HG03439 (cell line): ENCODE measurements around the gene INF2.
"Not testable (repeated sequence)": the region's sequence is repeated elsewhere in the genome, so short reads cannot be mapped to it uniquely, and the experiment has no call there.

Experiments
- ATAC-seq: cut with Tn5 transposase; IDR thresholded peaks from one replicate; pipeline ENCODE4 v1.9.1; 2021; ENCODE audit warnings: mild to moderate bottlenecking, moderate library complexity; ENCODE audit not compliant: unreplicated experiment

Gene INF2

DNA sequence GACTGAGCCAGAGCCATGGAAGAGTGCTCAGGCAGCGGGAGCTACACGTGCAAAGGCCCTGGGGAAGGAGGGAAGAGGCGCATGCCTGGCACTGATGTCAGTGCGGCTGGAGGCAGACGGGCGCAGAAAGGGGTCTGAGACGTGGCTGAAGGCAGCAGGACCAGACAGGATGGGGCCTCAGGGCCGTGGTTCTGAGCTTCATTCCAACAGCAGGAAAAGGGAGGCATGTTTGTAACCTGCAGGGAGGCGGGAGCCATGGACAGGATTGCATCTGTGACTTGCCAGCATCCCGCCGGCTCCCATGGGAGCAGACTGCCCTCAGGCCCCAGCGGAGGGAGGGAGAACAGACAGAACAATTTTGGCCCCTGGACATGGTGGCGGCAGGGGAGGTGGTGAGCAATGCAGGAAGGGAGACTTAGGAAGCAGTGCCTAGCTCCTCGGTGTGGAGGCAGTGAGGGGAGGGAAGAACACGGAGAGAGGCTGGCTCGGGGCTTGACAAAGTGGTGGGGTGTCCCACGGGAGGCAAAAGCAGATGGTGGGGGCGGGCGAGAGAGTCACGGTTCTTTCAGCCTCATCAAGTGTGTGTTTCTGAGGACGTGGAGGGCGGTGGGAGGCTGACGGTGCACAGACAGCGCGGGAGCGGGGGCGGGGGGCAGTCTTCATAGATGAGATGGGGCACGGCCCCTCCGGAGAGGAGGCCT, 33.3 kb upstream of the INF2 start:
- ATAC-seq: no peak

GRCh38 chr14:104657101-104657524, 32.3 kb upstream of the INF2 start:
- ATAC-seq: no peak

DNA sequence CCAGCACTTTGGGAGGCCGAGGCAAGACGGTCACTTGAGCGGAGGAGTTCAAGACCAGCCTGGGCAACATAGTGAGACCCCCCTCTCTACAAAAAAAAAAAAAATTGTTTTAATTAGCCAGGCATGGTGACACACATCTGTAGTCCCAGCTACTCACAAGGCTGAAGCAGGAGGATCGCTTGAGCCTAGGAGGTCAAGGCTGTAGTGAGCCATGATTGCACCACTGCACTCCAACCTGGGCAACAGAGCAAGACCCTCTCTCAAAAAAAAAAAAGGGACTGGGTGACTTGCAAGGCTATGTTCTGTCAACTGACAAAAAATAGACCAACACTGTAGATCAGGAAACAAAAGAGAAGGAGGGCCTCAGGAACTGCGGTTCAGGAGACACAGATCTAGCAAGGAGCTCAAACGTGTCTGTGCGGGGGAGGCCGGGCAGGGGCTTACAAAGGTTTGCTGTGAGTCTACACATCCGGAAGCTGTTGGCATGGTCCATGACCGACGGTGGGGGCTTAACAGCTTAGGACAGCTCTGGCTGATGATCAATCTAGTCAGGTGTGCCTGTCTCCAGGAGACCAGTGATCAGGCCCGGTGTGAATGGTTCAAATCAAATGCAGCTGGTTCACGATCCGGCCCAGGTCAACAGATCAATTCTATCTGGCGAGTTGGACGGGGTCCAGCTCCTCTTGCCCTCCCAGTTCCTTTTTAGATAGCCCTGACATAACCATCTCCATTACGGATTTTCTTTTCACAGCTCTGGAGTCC, 31.7 kb upstream of the INF2 start:
- no peak for ATAC-seq

- no peak for ATAC-seq
Measured at GRCh38 chr14:104658325-104658712, 31.1 kb upstream of the INF2 start.

GRCh38 chr14:104659146-104659545, 30.3 kb upstream of the INF2 start:
- ATAC-seq: no peak

DNA sequence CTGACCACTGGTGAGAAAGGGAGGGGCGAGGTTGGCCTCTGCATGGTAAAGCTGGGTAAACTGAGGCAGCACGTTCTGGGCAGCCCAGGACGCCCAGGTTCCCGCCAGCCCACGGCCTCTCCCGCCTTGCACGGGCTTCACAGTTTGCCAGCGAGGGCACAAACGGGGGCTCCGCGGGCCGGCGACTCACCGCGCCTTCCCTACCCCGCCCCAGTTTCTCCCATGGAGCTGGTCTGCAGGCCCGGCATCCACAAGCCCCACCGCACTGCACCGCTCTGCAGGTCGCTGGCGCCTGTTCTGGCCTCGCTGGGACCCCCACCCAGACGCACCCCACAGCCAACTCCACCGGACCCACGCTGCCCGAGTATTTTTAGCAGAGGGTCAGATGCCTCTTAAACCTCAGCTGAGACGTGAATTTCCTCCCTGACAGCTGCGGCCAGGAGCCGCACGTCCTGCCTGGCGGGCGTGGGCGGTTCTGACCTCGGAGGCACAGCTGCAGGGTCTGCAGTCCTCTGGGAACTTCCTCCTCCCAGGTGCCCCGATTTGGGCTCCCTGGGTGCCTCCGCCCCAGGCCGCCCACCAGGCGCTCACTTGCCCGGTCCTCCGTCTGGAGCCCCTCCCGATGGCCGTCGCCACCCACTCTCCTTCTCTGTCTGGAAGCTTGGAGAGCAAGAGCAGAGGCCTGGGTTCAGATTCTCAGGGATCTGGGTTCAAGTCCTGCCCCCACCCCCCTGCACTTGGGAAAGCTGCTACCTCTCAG, 29.5 kb upstream of the INF2 start:
- ATAC-seq: no peak

DNA sequence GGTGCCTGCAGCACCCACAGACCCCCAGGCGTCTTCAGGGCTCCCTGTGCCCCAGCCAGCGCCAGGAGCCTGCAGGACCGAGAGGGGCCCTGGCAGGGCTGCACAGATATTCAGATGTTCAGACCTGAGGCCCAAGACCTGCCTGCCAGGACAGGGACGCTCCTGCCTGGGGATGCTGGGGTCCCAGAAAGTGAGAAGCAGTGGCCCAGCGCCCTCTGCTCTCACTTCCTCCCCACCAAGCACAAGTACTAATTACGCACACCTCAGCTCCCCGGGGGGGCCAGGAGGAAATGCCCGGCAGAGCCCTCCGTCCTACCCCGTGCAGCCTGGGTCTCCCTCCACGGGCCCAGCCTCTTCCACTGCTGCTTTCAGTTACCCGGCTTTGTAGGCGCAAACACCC, 28.8 kb upstream of the INF2 start:
- ATAC-seq: no peak

DNA sequence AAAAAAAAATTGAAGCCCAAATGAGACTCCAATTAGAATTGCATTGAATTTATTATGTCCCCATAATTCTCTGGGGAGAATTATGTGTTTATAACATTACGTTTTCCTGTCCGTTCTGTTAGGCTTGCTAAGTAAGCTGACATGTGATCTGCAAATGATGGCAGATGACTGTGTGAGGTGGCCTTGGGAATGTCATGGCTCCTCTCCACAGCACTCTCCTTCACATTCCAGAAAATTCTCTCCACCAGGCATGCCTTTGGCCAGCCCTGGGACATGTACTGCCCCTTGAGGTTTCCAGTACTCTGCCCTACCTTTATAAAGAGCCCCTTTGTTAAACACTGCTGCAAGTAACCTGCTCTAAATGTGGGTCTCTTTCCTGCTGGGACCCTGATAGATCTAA, 28.3 kb upstream of the INF2 start:
- no peak for ATAC-seq

DNA sequence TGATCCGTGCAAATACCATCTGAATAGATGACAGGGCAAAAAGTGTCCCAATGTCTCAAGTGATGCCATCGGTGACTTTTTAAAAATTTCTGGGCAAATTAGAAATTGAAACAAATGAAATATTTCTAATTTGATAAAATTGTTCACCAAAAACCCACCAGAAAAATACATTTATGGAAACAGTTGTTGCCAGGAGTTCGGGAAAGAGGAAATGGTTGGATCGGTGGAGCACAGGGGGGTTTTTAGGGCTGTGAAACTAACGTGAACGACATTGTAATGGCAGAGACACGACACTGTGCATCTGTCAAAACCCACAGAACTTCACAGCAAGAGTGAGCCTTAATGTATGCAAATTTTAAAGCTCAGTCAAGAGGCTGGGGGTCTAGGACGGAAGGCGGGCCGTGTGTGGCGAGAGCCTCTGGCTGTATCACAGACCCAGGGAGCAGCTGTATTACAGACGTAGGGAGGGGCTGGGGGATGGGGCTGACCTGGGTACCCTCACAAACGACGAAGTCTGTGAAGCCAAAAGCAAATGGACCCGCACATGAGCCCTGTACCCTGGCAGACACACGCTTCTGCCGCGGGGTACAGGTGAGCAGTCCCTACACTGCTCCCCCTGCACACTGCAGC, 27.8 kb upstream of the INF2 start:
- ATAC-seq: not testable (repeated sequence)

- not testable (repeated sequence) for ATAC-seq
Measured at GRCh38 chr14:104662472-104662871, 26.9 kb upstream of the INF2 start.

- ATAC-seq: no peak
Measured at GRCh38 chr14:104664107-104664506, 25.3 kb upstream of the INF2 start.

DNA sequence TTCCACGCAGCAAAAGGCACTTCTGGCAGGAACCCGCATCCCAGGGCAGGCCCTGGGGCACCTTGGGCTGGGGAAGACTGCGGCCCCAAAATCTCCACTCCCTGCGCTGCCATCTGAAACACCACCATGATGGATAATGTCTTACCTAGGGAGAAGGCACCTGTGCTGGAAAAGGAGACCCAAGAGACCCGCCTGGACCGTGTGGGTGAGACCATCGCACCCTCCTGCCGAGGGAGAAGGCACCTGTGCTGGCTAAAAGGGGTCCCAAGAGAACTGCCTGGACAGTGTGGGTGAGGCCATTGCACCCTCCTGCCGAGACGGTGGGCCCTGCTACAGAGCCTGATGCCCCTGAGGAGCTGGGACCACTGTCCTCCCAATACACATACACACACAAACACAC, 24.8 kb upstream of the INF2 start:
- ATAC-seq: no peak

DNA sequence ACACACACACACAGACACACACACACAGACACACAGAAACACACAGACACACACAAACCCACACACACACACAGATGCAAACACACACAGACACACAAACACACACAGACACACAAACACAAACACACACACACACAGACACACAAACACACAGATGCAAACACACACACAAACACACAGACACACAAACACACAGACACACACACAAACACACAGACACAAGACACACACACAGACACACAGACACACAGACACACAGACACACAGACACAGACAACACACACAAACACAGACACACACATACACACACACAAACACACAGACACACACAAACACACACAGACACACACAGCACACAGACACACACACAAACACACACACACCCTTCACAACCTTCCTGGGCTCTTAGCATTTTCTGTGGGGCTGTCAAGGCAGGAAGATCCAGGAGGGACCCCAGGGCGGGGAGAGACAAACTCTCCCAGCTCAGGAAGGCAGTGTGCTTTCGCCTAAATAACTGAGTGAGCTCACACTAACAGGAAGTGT, 24.2 kb upstream of the INF2 start:
- no peak for ATAC-seq

- ATAC-seq: no peak
Measured at GRCh38 chr14:104665657-104666522, 23.5 kb upstream of the INF2 start.

DNA sequence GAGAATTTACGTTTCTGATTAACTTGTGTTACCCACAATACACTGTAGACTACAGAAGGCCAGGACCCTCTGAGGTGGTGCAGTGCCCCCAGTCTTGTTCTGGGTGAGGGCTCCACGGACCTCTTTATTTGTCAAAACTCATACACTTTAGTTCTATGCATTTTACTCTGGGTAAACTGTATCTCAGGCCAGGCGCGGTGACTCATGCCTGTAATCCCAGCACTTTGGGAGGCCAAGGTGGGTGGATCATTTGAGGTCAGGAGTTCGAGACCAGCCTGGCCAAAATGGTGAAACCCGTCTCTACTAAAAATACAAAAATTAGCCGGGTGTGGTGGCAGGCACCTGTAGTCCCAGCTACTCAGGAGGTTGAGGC, 22.9 kb upstream of the INF2 start:
- not testable (repeated sequence) for ATAC-seq

GRCh38 chr14:104666981-104667380, 22.4 kb upstream of the INF2 start:
- no peak for ATAC-seq

DNA sequence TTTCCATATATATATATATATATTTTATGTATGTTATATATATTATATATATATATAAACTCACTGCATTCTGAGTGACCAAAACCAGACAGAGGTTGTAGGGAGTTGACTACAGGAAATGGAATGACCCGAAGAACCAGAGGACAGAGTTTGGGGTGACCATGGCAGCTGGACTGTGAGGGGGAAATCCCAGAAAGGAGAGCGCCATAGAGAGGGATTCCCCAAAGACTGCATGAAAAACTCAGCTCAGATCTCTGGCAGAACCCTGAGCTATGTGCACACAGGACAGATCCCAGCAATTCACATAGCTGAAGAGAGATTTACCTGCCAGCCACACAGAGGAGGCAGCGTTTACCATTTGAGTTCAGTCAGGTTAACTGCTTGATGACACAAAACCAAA, 19.7 kb upstream of the INF2 start:
- ATAC-seq: no peak

DNA sequence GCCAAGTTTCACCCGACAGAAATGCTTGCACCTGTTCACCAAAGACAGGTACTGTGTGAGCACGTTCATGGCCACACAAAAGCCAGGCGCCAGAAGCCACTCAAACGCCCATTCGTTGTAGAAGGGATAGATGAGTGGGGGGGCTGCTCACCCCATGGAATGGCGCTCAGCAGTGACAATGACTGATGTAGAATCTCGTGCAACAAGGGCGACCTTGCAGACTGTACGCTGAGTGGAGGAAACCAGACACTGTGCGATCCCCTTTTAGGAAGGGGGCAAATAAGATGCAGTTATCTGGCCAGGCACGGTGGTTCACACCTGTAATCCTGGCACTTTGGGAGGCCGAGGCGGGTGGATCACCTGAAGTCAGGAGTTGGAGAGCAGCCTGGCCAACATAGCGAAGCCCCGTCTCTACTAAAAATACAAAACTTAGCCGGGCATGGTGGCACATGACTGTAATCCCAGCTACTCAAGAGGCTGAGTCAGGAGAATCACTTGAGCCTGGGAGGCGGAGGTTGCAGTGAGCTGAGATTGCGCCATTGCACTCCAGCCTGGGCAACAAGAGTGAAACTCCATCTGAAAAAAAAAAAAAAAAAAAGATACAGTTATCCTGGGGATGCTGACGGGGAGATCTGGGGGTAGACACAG, 18.0 kb upstream of the INF2 start:
- not testable (repeated sequence) for ATAC-seq

DNA sequence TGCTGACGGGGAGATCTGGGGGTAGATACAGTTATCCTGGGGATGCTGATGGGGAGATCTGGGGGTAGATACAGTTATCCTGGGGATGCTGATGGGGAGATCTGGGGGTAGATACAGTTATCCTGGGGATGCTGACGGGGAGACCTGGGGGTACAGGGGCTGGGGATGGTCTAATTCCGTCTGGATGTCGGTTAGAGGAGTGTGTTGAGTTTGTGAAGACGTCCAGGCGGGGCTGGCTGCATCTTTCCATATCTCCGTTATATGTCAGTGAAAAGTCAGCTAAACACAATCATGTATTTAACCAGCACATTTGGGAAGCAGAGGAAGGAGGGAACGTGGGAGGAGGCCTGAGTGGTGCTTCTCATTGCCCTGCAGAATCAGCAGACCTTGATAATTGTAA, 17.3 kb upstream of the INF2 start:
- ATAC-seq: not testable (repeated sequence)

GRCh38 chr14:104673481-104673880, 15.9 kb upstream of the INF2 start:
- ATAC-seq: no peak
